Activated CD8-positive, alpha-beta memory T cell treated with anti-CD3 and anti-CD28 coated beads, Interleukin-2, amount 50 U/mL, for 4 hours (primary cell): ENCODE results near the gene EPHA4.

ENCODE experiments used
- DNase-seq: peaks from one replicate; pipeline ENCODE4 v3.0.0-alpha.2; 2020

The EPHA4 gene

DNA sequence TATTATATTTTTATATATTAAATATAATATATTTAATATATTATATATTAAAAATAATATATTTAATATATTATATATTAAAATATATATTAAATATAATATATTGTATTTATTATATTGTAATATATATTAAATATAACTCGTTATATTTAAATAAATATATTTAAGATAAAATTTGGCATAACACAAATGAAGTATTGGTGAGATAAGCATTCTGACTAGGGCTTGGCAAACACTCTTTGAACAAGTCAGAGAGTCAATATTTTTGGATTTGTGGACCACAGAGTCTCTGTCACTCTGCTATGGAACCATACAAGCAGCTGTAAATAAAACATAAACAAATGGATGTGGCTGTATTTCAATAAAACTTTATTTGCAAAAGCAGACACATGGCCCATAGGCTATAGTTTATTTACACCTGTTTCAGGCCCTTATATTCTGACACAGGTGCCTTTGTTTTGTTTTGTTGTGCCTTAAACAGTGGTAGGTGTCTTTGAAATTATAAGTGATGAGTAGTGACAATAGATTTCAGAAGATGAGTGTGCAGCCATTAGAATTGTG is 190.1 kb downstream of the EPHA4 start:
- no peak for DNase-seq

- DNase-seq = no peak
Observed at GRCh38 chr2:221380686-221381085, 191.4 kb downstream of the EPHA4 start.

GRCh38 chr2:221380062-221380461 is 192.0 kb downstream of the EPHA4 start:
- DNase-seq = no peak

DNA sequence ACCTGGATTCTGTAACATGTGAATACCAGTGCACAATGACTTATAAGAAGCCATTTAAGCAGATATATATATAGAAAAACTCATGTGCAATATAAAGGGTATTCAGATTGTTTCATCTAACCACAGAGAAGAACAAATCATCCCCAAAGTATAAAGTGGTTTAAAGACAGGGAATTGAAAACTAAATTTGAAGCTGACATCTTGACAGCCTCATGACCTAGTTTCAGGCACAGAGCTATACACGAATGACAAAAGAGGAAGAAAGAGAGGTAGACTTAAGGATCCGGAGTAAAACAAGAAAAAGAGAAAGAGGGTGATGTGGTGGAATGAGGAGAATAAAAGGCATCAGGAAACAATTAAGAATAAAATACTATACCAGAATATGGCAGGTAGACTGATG is 194.5 kb downstream of the EPHA4 start:
- no peak for DNase-seq

DNA sequence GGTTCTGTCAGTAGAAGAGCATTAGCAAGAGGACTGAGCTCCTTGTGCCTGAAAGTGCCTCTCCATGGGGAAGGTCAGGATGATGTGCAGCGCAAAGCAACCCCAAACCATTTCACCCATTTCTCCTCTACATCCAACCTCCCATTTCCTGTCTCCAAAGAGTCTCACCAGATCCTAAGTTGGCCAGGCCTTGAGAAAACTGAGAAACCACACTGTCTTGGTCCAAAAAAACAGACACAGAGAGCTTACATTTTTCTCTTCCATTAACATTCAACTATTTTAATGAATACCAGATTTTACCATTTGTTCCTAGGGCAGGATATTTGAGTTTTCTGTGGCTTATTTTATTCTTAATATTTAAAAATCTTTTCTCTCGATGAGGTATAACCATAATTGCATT is 195.0 kb downstream of the EPHA4 start:
- no peak for DNase-seq

DNA sequence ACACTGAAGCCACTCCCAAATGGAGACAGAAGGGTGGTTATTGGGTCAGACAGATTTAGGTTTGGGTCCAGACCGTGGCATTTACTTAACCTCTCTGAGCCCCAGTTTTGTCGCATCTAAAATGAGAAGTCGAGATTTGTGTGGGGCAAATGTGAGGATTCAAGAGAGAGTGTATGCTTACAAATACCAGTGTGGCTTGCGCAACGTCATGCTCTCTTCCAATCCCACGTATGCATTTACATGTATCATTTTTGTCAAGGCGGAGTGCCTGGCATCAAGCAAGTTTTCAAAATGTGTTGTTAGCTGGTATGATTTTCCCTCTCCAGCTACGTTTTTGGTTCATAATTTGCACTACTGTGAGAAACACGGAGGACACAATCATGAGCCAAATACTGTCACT is 197.9 kb downstream of the EPHA4 start:
- DNase-seq = no peak

DNA sequence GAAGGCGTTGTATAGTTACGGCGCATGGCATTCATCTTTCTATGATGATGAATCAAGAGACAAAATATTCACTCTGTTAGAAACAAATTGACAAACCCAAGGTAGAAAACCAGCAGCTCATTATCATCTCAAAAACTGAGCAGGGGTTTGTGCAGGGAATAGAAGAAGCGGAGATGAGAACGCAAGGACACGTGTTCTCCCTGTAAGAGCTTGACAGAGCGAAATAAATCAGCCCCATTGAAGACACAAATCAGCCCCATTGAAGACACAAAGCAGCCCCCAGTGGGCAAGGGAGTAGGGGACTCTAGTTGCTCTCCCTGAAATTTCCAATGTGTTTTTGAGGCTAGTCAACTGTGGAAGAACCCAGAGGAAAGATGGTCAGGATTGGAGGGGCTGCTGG is 199.2 kb downstream of the EPHA4 start:
- no peak for DNase-seq

DNA sequence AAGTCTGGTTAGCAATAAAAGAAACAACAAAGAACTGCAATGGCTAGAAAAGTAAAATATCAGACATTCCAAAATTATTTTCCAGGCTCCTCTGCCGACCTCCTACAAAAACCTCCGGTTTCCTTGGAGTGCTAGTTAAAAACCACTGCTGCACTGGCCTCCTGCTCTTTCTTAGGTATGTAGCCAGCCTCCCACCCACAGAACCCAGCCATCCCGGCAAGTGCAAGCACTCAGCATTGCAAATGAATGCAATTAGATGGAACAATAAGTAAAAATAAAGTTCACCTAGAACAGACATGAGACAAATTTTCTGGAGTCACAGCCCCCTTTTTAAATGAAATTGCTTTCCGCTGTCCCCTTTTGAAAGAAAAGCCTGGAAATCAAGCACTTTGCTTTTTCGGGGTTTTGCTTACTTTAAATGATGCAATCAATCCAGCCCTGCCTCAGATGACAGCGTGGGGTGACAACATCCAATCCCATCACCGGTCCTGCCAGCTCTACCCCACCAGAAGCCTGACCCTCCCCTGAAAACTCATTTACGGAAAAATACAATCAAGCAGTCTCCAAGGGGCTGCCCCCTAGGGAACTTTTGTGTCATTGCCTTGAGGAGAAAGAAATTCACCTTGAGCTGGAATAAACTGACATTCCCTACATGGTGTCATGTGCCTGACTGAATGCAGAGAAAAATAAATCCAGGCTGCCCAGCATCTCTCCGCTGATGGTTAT is 199.8 kb downstream of the EPHA4 start:
- DNase-seq = no peak

- DNase-seq = no peak
Observed at GRCh38 chr2:221371347-221371746, 200.8 kb downstream of the EPHA4 start.

DNA sequence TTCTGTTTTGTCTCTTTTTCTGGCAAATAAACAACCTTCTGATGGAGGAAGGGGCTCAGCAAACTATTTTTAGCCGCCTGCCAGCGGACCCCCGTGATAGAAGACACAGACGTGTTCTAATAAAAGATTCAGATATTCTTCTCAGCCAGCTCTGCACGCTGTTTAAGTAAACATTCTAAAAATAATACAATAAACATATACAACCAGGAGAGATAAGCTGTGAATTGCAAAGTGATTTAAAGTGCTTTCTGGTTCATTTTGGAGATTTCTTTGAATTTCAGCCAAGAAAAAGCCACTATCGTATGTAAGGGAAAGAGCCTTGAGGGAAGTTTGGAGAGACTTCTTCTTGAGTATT is 201.3 kb downstream of the EPHA4 start:
- DNase-seq = no peak

GRCh38 chr2:221370076-221370856 is 201.8 kb downstream of the EPHA4 start:
- no peak for DNase-seq
